Stimulated activated CD4-positive, alpha-beta T cell treated with anti-CD3 and anti-CD28 coated beads, Interleukin-2, amount 100 ng/mL, for 48 hours (primary cell): ENCODE data around the gene TNFSF4.

Source experiments
- DNase-seq, 2 donors: peaks; one replicate each; pipeline ENCODE4 v3.0.0-alpha.2; 2020

The TNFSF4 gene

DNA sequence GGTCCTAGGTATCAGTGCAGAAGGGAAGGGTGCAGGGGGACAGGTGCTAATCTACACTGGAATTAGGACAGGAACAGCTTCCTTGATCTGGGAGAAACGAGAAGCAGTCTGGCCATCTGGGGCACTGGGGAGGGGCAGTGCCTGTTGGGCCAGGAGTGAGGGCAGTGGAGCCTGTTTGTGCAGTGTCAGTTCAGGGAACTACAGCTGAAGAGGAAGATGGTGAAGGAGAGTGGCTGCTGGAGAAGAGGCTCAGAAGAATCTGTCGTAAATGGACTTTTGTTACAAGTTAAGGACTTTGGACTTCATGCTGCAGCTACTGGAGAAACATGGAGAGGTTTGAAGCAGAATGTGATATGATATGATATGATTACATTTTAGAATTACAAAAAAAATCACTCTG, 3.2 kb upstream of the TNFSF4 start:
- DNase-seq: no peak

DNA sequence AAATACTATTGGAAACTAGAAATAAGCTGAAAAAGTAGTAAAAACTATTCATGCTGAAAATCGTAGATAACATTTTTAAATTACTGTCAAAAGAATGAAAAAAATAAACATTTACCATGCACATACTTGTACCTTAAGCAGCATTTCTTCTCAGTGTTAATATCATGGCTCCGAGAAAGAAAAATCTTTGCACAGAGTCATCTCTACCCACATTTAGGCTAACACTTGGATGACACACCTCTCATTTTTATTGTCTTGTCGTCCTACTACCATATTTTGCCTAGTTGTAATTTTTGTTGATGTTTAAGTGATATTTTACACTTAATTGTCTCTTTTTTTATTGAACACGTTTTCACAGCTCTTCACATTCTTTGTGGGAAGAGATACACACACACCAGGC, 1.7 kb upstream of the TNFSF4 start:
- no peak for DNase-seq

DNA sequence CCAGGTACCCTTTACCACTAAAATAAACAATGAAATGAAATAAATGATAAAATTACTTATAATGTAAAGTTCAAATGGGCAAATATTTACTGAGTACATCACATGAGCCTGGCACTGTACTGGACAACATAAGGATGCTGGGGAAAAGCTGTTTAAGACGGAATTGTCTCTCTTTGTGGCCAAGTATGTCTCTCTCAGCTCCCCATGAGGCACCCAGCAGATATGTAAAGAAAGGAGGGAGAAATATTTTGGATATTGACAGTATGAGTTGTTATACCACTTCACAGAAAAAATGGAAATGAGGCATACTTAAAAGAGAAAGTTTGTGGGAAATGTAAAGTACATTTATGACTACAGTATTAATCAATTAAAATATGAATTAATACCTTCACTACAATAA, 1.0 kb upstream of the TNFSF4 start:
- no peak for DNase-seq

- DNase-seq: no peak
Observed at GRCh38 chr1:173205146-173206051, 1.7 kb downstream of the TNFSF4 start.

DNA sequence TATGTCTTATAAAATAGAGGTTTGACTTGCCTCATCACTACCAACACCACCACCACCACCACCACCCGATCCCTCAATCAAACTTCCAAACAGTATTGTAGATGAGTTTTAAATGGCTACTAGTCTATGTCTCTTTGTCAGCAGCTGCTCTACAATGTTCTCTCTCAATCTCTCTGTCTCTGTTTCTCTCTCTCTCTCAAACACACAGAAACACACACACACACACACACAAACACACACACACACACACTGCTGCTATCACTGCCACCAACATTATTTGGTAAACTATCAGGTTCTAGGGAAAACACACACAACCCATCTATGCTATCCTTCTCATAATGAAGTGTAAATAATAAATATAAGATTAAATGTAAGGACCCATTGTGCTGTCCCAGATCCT, 2.4 kb downstream of the TNFSF4 start:
- DNase-seq: no peak

DNA sequence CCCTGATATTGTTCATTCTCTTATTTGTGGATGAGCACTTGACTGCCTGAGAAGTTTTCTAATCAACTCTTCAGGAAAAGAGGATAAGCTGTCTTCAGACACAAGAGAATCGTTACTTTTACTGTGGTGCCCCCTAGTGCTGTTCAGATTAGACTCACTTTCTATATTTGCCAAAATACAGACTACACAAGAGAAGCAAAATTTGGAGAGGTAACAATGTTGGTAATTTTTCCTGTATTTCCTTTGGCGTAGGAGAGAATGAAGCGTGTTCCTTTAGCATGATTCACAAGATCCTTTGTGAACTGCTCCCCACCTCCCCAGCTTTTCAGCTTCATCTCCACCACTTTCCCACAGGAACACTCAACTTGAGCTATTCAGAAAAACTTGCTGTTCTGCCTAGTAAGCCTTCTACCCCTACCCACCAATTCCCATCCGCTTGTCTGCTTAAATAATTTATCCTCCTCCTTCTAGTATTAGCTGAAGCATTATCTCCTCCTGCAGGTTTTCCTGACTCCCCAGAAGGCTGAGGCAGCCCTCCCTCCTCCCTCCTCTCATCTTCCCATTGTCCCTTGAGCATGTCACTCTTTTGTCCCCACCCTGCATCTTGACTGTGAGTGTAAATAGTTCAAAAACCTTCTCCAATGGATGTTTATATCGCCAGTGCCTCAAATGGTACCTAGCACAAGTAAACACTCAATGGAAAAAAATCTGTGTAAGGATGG, 4.5 kb downstream of the TNFSF4 start:
- no peak for DNase-seq

- no peak for DNase-seq
Observed at GRCh38 chr1:173201969-173202368, 5.2 kb downstream of the TNFSF4 start.

DNA sequence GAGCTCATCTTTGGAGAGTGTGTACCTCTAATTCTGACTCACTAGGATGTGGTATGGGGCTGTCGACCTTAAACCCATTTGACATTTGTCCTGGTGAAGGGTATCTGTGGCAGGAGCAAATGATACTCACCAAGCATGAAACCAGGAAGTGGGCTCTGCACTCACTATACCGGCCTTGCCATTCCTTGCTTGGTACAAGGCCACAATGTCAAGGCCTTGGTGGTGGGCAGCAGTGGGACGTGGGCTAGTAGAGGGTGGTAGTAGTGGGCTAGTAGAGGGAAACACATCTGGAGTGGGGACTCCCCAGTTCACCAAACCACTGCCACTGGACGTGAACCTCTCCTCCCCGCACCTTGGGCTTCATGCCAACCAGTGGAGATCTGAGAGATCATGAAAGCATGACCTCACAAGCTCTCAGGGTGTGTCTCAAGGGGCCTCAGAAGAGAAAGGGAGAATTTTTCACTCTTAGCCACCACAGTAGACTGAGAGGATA, 11.5 kb downstream of the TNFSF4 start:
- DNase-seq: peak; percentile 38 to 43

DNA sequence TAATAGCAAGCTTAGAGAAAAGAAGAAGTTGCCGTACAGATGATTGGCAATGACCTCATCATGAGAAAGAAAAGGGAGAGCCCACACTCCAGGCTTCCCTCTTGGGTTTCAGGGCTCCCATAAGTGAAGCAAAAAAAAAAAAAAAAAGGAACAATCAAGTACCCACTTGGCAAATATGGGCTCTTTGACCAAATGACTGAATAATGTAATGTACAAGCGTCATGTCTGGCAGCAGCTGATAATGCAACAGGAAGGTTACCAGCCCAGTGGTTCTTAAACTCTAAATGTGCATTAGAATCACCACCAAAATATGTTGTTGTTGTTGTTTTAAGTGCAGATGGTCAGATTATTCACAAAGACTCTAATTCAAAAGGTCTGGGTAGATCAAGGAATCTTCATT, 13.5 kb downstream of the TNFSF4 start:
- no peak for DNase-seq

- DNase-seq: no peak
Observed at GRCh38 chr1:173191011-173191705, 16.0 kb downstream of the TNFSF4 start.

GRCh38 chr1:173190101-173190936, 16.8 kb downstream of the TNFSF4 start:
- no peak for DNase-seq

DNA sequence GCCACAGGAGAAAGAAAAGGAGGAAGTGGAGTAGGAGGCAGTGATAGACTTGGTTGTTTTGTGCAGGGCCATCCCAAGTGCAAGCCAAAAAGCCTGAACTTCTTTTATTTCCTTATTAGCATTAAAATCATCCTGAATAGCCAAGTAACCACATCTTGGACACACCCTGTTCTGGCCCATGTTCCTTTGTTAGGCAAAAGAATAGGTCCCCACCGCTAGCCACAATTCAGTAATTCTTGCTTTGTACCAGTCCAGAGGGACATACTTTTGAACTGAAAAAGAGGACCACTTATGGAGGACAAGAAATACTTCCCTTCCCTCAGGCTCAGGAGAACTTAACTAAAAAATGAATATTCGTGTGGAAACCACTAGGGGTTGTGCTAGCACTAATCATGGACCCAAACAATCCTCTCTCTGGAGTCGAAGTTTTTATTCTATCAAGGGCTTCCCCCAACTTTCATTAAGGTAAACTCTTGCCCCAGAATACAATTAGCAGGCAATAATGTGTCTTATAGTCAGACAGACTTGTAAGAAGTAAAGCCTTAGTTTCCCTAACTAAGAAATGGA, 19.4 kb downstream of the TNFSF4 start:
- no peak for DNase-seq

DNA sequence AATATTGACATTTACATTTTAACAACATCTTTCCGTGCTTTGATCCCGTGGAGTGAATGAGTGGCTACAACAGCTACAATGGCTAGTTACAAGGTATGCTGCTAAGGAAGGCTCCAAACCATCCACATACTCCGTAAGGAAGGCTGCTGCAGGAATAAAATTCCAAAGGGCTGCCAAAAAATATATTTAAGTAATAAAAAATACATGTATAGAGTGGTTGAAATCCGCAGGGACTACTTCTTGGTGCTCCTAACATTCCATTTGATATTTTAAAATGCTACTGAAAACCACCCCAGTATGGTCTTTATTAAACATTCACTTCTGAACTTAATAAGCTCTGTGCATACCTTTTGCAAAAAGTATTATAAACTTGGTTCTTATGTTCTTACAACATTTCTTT, 25.3 kb downstream of the TNFSF4 start:
- DNase-seq: no peak

- DNase-seq: no peak
Observed at GRCh38 chr1:173176246-173176645, 30.9 kb downstream of the TNFSF4 start.

DNA sequence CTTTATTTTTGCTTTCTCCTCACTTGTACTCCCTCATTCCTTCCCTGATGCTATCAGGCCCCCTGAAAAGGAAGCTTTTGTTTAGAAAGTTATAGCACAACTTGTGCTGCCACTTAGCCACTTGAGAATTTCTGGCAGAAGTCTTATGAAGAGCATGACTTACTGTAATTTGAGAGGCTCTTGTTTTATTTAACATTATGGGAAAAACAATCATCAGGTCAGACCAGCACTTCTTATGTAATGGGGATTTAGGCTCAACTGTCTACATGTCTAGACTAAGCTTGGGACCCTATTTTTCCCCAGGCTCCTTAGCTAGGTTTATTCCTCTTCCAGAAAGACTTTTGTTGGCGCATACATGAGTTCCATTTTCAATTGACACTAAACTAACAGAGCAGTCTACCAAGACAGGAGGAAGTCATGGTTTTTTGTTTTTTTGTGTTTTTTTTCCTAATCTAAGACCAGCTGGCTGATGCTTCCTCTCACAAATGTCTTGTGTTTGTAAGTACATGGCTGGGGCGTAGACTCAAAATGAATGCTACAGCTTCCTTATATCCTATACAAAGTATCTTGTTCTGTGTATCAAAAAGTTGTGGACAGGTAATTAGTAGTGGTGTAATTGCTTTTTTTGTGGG, 31.5 kb downstream of the TNFSF4 start:
- DNase-seq: no peak

GRCh38 chr1:173173388-173173787, 33.7 kb downstream of the TNFSF4 start:
- DNase-seq: no peak

DNA sequence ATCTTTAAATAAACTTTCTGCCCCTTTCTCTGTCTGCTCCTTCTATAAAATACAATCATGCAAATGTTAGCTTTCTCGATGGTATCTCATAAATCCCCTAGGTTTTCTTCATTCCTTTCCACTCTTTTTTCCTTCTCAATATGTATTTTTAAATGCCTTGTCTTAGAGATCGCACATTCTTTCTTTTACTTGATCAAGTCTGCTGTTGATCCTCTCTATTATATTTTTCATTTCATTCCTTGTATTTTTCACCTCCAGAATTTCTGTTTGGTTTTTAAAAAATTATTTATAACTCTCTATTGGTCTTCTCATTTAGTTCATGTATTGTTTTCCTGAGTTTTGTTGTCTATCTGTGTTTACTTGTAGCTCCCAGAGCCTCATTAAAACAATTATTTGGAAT, 36.0 kb downstream of the TNFSF4 start:
- DNase-seq: no peak

- DNase-seq: no peak
Observed at GRCh38 chr1:173168941-173169340, 38.2 kb downstream of the TNFSF4 start.

DNA sequence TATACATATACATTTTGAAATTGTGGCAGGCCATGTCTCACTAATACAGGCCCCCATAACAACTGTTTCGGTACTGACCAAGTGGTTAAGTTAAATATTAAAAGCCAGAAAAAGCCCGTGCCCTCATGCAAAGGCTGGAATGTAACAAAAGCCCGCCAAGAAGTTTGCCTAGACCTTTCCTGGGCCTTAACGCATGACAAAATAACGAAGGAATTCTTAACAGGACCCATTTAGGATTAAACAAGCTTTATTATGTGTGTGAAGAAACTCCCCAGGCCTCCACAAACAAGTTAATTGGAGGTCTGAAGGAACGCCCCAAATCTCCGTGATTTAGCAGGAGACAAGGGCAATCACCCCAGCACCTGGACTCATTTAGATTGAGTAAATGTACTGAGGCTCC, 42.4 kb downstream of the TNFSF4 start:
- DNase-seq: no peak

GRCh38 chr1:173164178-173164577, 43.0 kb downstream of the TNFSF4 start:
- DNase-seq: no peak

DNA sequence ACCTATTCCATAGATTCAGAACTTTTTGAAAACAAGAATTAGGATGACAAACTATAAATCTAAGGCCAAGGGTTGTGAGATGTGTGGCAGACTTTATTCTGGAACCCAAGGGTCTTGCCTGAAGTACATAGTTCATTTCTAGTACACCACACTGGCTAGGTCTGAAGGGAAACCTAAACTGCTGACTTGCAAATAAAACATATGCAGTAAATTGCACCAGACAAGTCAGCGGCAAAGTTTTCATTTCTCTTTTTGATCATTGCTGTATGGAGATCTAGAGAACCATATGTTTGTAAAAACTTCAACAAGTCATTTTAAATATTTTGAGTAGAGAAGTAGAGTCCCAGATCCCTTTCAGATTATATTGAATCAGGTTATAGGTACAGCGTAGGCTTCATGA, 43.9 kb downstream of the TNFSF4 start:
- DNase-seq: no peak

DNA sequence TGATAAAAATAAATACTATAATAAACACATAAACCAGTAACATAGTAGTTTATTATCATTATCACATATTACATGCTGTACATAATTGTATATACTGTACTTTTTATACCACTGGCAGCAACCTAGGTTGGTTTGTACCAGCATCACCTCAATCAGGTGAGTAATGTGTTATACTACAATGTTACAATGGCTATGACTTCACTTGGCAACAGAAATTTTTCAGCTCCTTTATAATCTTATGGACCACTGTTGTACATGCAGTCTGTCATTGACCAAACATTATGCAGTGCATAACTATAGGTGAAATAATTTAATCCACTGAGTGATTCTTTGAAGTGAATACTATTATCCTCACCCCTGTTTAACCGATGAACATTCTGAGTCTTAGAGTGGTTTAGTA, 44.5 kb downstream of the TNFSF4 start:
- DNase-seq: no peak
